Rectal smooth muscle tissue (tissue), 1 donor: ENCODE data around the gene OR2V1.
"Not testable (repeated sequence)": the region's sequence is repeated elsewhere in the genome, so short reads cannot be mapped to it uniquely, and the experiment has no call there.

Experiments
- H3K27ac ChIP-seq: one replicate; pipeline ENCODE4 v1.7.0; 2013; ENCODE audit warnings: low read depth, low read length, inconsistent platforms
- H3K27me3 ChIP-seq: one replicate; pipeline ENCODE4 v1.7.0; 2013; ENCODE audit warnings: low read length; ENCODE audit not compliant: control insufficient read depth, insufficient read depth
- H3K36me3 ChIP-seq: one replicate; pipeline ENCODE4 v1.7.0; 2013; ENCODE audit warnings: low read length; ENCODE audit not compliant: control insufficient read depth, insufficient read depth
- H3K4me1 ChIP-seq: one replicate; pipeline ENCODE4 v1.7.0; 2013; ENCODE audit warnings: low read length; ENCODE audit not compliant: control insufficient read depth, insufficient read depth
- H3K4me3 ChIP-seq: one replicate; pipeline ENCODE4 v1.7.0; 2013; ENCODE audit warnings: low read length
- H3K9ac ChIP-seq: one replicate; pipeline ENCODE4 v1.7.0; 2013; ENCODE audit warnings: low read length

The OR2V1 gene

DNA sequence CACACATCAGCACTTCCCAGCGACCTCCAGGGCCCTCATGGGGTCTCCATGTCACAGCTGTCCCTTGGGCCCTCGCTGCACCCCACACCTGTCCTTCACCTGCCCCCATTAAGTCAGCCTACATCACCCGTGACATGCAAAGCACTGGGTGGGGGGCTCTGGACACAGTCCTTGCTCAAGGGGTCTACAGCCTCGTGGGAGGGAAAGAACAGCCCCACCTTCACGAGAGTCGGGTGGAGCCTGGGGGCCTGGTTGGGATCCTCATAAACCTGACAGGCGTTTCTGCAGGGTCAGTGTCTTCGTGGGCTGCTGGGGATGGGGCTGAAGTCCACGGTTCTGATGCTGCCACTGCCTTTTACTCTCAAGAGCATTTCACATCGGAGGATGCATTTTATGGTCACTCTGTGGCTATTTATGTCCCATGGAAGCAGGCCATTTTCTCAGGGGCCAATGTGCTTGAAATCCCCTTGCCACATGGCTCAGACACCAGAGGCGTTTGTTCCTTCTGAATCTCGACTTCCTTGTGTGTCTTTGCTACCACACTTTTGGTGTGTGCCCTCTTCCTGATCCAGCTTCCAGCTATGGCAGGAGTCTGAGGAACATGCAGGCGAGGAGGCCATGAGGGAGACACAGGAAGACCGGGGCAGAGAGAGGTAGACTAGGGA, at the start of gene OR2V1:
Gene OR2V1 (minus strand): TSS at position 338 of the 665 bp plus-strand sequence. CDS start 5,865 bp downstream, outside the sequence.
- Histone ChIP-seq H3K9ac (no peak within 1 kb of the TSS), H3K4me1 (no peaks in the 10 kb centered on the region), H3K4me3 (no peak within 1 kb of the TSS), H3K36me3 (no peaks in the 10 kb centered on the region), H3K27ac (no peak within 1 kb of the TSS), H3K27me3 (peaks cover 2% of the 10 kb centered on the region)

DNA sequence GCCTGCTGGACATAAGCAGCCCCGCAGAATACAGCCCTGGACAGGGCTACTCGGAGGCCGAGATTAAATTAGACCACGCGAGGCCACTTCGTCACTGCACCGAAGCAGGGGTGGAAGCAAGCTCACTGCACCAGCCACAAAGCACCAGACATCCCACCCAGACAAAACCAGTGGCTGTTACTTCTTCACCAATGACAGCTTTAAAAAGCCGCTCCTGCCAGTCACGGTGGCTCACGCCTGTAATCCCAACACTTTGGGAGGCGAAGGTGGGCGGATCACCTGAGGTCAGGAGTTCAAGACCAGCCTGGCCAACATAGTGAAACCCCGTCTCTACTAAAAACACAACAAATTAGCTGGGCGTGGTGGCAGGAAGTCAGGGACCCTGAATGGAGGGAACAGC, 46.6 kb upstream of the OR2V1 start:
- H3K27me3 ChIP-seq, result peaks cover 12% of the 10 kb centered on the region
- not testable (repeated sequence) for H3K9ac ChIP-seq, H3K4me1 ChIP-seq, H3K4me3 ChIP-seq, H3K27ac ChIP-seq, H3K36me3 ChIP-seq

GRCh38 chr5:181176254-181176952, 45.4 kb upstream of the OR2V1 start:
- no peaks in the 10 kb centered on the region for H3K4me1 ChIP-seq
- H3K4me3 ChIP-seq, result no peak overlapping the region
- H3K36me3 ChIP-seq, result no peaks in the 10 kb centered on the region
- peaks cover 18% of the 10 kb centered on the region for H3K27me3 ChIP-seq
- no peak overlapping the region for H3K27ac ChIP-seq
- H3K9ac ChIP-seq, result no peak overlapping the region

- no peak overlapping the region for H3K27ac ChIP-seq
- no peak overlapping the region for H3K9ac ChIP-seq
- H3K27me3 ChIP-seq, result peaks cover 33% of the 10 kb centered on the region
- H3K4me3 ChIP-seq, result no peak overlapping the region
- H3K4me1 ChIP-seq, result no peaks in the 10 kb centered on the region
- no peaks in the 10 kb centered on the region for H3K36me3 ChIP-seq
Measured at GRCh38 chr5:181173420-181174342, 42.7 kb upstream of the OR2V1 start.

DNA sequence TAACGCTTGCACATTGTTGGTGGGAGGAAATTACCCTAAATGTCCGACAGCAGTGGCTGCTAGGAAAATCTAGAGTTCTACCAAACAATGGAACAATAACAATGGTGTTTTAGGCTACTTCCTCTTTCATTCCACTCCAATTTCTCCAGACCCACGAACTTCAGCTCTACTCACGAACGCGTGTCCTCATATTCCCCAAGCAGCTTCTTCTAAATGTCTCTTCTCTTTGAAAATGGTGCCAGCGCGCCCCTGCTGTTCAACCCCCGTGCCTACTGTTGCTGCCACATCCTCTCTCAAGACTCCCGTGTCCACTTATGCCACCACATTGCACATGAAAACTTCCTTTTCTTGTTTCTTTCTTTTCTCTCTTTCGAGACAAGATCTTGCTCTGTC, 42.1 kb upstream of the OR2V1 start:
- no peak overlapping the region for H3K27ac ChIP-seq
- H3K4me3 ChIP-seq, result no peak overlapping the region
- H3K9ac ChIP-seq, result no peak overlapping the region
- no peaks in the 10 kb centered on the region for H3K4me1 ChIP-seq
- H3K27me3 ChIP-seq, result peaks cover 38% of the 10 kb centered on the region
- no peaks in the 10 kb centered on the region for H3K36me3 ChIP-seq

DNA sequence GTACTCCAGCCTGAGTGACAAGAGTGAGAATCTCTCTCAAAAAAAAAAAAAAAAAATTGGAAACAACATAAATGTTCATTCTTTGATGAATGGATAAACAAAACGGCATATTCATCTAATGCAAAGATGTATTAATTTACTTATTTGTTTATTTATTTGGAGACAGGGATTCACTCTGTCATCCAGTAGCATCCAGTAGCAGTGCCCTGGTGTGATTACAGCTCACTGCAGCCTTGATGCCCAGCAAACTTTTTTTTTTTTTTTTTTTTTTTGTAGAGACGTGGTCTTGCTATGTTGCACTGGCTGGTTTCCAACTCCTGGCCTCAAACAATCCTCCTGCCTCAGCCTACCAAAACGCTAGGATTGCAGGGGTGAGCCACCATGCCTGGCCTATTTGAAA, 40.8 kb upstream of the OR2V1 start:
- H3K27me3 ChIP-seq, result peaks cover 43% of the 10 kb centered on the region
- no peak overlapping the region for H3K4me3 ChIP-seq
- H3K27ac ChIP-seq, result no peak overlapping the region
- no peaks in the 10 kb centered on the region for H3K36me3 ChIP-seq
- no peak overlapping the region for H3K9ac ChIP-seq
- H3K4me1 ChIP-seq, result no peaks in the 10 kb centered on the region

- no peak overlapping the region for H3K4me3 ChIP-seq
- no peaks in the 10 kb centered on the region for H3K36me3 ChIP-seq
- H3K9ac ChIP-seq, result no peak overlapping the region
- no peak overlapping the region for H3K27ac ChIP-seq
- peaks cover 43% of the 10 kb centered on the region for H3K27me3 ChIP-seq
- no peaks in the 10 kb centered on the region for H3K4me1 ChIP-seq
Measured at GRCh38 chr5:181170996-181171395, 40.0 kb upstream of the OR2V1 start.

DNA sequence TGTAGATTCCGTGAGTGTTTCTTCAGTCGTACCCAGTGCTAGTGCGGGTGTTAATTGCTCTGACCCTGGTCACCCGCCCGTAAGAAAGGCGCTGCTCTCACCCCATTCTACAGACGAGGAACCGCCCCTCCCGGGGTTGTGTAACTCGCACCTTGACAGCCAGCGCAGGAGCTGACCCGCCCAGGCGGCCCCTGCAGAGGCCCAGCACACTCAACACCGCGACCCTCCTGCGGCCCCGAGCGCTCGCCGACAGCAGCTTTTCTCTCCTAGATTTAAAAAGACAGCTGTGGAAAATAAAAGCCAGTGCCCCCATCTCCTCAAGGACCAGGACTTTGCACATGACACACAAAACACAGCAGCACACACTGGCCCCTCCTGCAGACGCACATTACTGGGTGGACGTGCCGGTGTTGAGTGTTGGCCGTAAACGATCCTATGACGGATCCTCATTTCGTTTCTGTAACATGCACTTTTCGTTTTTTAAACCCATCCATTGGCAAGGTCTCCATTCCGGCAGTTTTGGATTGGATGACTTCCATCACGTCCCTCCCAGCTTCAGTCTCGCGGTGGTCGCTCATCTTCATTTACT, 39.4 kb upstream of the OR2V1 start:
- Histone ChIP-seq H3K27ac (no peak overlapping the region), H3K36me3 (no peaks in the 10 kb centered on the region), H3K9ac (no peak overlapping the region), H3K4me1 (no peaks in the 10 kb centered on the region), H3K27me3 (peaks cover 43% of the 10 kb centered on the region), H3K4me3 (no peak overlapping the region)

GRCh38 chr5:181169459-181170236, 38.7 kb upstream of the OR2V1 start:
- H3K9ac ChIP-seq, H3K4me1 ChIP-seq, H3K27ac ChIP-seq, H3K36me3 ChIP-seq, H3K4me3 ChIP-seq: not testable (repeated sequence)
- peaks cover 43% of the 10 kb centered on the region for H3K27me3 ChIP-seq

DNA sequence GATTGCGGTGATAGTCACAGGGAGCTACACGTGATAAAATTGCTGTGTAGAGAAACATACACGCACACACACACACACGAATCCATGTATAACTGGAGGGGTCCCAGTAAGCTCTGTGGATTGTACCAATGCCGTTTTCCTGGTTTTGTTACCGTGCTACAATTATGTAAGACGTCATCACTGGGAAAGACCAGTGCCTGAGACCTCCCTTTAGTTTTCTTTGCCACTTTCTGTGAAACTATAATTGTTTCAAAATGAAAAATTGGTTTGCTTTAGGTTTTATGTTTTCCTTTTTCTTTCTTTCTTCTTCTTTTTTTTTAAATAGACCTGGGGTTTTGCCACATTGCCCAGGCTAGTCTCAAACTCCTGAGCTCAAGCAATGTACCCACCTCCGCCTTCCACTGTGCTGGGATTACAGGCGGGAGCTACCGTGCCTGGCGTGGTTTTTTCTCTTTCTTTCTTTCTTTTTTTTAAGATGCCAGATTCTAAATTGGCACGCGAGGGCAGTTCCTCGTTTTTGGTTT, 37.7 kb upstream of the OR2V1 start:
- Histone ChIP-seq H3K4me3 (no peak overlapping the region), H3K9ac (no peak overlapping the region), H3K27ac (no peak overlapping the region), H3K36me3 (no peaks in the 10 kb centered on the region), H3K27me3 (peaks cover 38% of the 10 kb centered on the region), H3K4me1 (no peaks in the 10 kb centered on the region)

DNA sequence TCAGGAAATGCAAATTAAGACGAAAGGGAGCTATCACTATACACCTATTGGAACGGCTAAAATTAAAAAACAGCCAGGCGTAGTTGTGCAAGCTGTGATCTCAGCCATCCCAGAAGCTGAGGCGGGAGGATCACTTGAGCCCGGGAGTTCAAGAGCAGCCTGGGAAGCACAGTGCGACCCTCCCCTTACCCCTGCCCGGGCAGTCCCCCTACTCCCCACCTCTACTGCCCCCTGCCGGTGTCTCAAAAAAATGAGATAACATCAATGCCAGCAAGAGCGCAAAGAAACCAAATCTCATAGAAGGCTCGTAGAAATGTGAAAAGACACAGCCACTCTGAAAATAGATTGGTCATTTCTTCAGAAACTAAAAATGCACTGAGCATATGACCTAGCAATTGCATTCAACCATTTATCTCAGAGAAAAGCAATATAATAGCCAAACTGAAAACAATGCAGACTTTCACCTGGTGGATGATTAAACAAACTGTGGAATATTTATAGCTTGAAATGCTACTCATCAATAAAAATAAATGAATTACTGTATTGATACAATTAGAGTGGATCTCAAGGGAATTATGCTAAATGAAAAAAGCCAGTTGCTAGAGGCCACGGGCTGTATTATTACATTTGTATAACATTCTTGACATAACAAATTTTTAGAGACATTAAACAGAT, 37.0 kb upstream of the OR2V1 start:
- Histone ChIP-seq H3K36me3 (no peaks in the 10 kb centered on the region), H3K27me3 (peaks cover 32% of the 10 kb centered on the region), H3K4me3 (no peak overlapping the region)

More for the DNA sequence above, 37.0 kb upstream of the OR2V1 start:
- no peak overlapping the region for H3K27ac ChIP-seq
- H3K9ac ChIP-seq, result no peak overlapping the region
- no peaks in the 10 kb centered on the region for H3K4me1 ChIP-seq
